BJ (cell line): ENCODE data around the gene VTI1A. TPM values are rescaled to one million over a fixed set of nuclear protein-coding genes. Genes with fewer than 3 reads are reported as not detected.

Experiments used
- CTCF ChIA-PET: fragments of 350-600 bp; formaldehyde crosslinking; extraction: SDS; loops from one replicate; lab custom pipeline; 2021; ENCODE audit warnings: antibody characterized with exemption, inconsistent platforms; lab: Yijun Ruan, JAX
- POLR2A ChIA-PET: fragments of 300-600 bp; sonication (Branson Sonifier 250); formaldehyde crosslinking; extraction: SDS; loops from one replicate; lab custom pipeline; 2021; ENCODE audit warnings: antibody characterized with exemption; lab: Charles Lee
- DNase-seq: peaks from one replicate; pipeline ENCODE4 v3.0.0-alpha.2; 2011; ENCODE audit warnings: low read depth
- H3K27me3 ChIP-seq: 2 replicates; pipeline ENCODE4 v1.6.0; 2011; ENCODE audit warnings: low read length; ENCODE audit not compliant: control insufficient read depth, insufficient read depth
- H3K36me3 ChIP-seq: 2 replicates; pipeline ENCODE4 v1.5.1; 2011; ENCODE audit warnings: low read length; ENCODE audit not compliant: control insufficient read depth, insufficient read depth
- H3K4me3 ChIP-seq: 2 replicates; pipeline ENCODE4 v1.5.1; 2011; ENCODE audit warnings: low read depth, mild to moderate bottlenecking, control low read depth, low read length
- polyA plus RNA-seq: library from polyadenylated mRNA; depleted of rRNA; stranded (reverse); fragments of >200 nt; gene quantifications from 2 replicates; pipeline ENCODE4 v1.2.3, GENCODE V29; 2011
- TF ChIP-seq, protein P1 (sequence below): IDR thresholded peaks from 2 replicates; pipeline ENCODE4 v1.5.1; 2011; ENCODE audit warnings: low read depth, mild to moderate bottlenecking, control low read depth, inconsistent platforms, low read length, moderate library complexity; ENCODE audit not compliant: insufficient read depth

VTI1A gene
- polyA plus RNA-seq, 1 experiment = 13.4 TPM

- H3K36me3 ChIP-seq = no peaks in the 10 kb centered on the region
- no peaks in the 10 kb centered on the region for H3K27me3 ChIP-seq
- ChIA-PET POLR2A (no interaction called here), CTCF (interaction anchor here (1.1 to 2.2 kb wide), 3 partner anchors 8 to 14 kb away, joined by 5 to 8 read pairs (median 5); no protein-coding TSS in a partner anchor)
- no peak overlapping the region for H3K4me3 ChIP-seq
- DNase-seq = no peak
- TF ChIP-seq, protein P1, sequence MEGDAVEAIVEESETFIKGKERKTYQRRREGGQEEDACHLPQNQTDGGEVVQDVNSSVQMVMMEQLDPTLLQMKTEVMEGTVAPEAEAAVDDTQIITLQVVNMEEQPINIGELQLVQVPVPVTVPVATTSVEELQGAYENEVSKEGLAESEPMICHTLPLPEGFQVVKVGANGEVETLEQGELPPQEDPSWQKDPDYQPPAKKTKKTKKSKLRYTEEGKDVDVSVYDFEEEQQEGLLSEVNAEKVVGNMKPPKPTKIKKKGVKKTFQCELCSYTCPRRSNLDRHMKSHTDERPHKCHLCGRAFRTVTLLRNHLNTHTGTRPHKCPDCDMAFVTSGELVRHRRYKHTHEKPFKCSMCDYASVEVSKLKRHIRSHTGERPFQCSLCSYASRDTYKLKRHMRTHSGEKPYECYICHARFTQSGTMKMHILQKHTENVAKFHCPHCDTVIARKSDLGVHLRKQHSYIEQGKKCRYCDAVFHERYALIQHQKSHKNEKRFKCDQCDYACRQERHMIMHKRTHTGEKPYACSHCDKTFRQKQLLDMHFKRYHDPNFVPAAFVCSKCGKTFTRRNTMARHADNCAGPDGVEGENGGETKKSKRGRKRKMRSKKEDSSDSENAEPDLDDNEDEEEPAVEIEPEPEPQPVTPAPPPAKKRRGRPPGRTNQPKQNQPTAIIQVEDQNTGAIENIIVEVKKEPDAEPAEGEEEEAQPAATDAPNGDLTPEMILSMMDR = no peak
Measured at GRCh38 chr10:112790030-112790429, 343.0 kb downstream of the VTI1A start.

- no peak for DNase-seq
- TF ChIP-seq, protein P1 = no peak
- ChIA-PET POLR2A (no interaction called here), CTCF (interaction anchor here (1.1 to 2.2 kb wide), 3 partner anchors 9 to 15 kb away, joined by 5 to 8 read pairs (median 5); no protein-coding TSS in a partner anchor)
- Histone ChIP-seq H3K36me3 (no peaks in the 10 kb centered on the region), H3K4me3 (no peak overlapping the region), H3K27me3 (no peaks in the 10 kb centered on the region)
Measured at GRCh38 chr10:112790921-112791320, 343.9 kb downstream of the VTI1A start.

DNA sequence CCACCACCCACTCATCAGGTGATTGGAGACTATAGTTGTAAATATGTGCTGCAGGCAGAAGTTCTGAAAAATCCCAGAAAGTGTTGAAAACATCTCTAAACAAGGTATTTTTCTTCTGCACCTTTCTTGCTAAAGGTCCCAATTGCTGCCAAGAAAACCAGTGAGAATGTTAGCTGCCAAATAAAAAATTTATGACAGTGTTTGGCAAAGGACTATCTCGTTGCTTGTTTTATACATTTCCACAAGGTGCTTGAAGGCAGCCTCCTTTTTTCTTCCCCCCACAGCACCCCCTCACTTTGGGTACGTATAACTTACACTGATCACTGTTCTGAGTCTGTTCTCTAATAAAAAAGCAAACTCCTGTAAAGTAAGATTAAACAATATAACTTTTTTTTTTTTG, 344.4 kb downstream of the VTI1A start:
- H3K27me3 ChIP-seq = no peaks in the 10 kb centered on the region
- ChIA-PET CTCF (no interaction called here), POLR2A (no interaction called here)
- DNase-seq = no peak
- no peak overlapping the region for H3K4me3 ChIP-seq
- TF ChIP-seq, protein P1 = no peak
- H3K36me3 ChIP-seq = no peaks in the 10 kb centered on the region

- peak; percentile 18 for DNase-seq
- POLR2A ChIA-PET = no interaction called here
- CTCF ChIA-PET = interaction anchor here (0.5 to 1.4 kb wide), 2 partner anchors 17 to 700 kb away, joined by 3 to 4 read pairs; no protein-coding TSS in a partner anchor
- Histone ChIP-seq H3K27me3 (no peaks in the 10 kb centered on the region), H3K36me3 (no peaks in the 10 kb centered on the region), H3K4me3 (no peak overlapping the region)
- TF ChIP-seq, protein P1 = no peak
Measured at GRCh38 chr10:112792487-112793201, 345.6 kb downstream of the VTI1A start.

DNA sequence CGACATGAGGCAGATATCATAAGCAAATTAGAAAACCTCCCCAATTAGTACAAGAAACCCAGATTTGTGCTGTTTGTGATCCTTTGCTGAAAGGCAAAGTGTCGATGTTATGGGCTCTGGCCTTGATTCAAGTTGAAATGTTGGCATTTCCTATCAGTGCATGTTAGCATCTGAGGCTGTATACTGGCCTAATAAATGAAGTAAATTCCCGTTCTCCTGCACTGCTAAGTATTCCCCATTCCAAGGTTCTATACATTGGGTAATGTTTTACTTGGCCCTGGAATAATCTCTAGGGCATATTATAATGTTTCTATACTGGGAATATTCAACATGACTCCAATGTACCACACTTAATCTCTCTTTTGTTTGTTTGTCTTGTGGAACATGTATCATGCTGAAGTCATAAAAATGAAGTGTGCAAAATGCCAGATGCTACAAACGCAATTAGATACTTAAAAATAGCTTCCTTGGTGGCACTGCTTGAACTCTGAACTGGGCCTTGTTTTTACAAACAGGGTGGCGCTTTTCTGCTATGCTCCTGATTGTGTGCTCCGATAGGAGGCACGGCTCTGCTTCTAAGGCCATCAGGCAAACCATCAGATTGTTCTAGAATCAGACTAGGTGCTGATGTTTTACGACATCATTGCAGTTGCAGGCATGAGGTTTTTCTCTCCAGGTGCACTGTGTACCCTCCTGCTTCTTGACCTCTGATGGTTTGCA, 346.3 kb downstream of the VTI1A start:
- Histone ChIP-seq H3K4me3 (no peak overlapping the region), H3K36me3 (no peaks in the 10 kb centered on the region), H3K27me3 (no peaks in the 10 kb centered on the region)
- no peak for DNase-seq
- ChIA-PET POLR2A (interaction anchor here (0.7 kb wide), 1 partner anchor 18 kb away, joined by 3 read pairs; no protein-coding TSS in a partner anchor), CTCF (interaction anchor here (0.5 to 1.4 kb wide), 2 partner anchors 18 to 699 kb away, joined by 3 to 4 read pairs; no protein-coding TSS in a partner anchor)
- TF ChIP-seq, protein P1 = no peak
